Motor neuron (in vitro differentiated cells): Measurements from ENCODE around the gene C1orf21. TPM values are rescaled to one million over a fixed set of nuclear protein-coding genes. Genes with fewer than 3 reads are reported as not detected.

ENCODE experiments used
- ATAC-seq, 8 experiments: fragments of 200-7000 bp; cut with Tn5 transposase; replicated peaks in 6 of 8; 2 replicates each; pipeline ENCODE4 v1.8.0; 2021; ENCODE audit warnings: mild to moderate bottlenecking in 8 of 8, moderate library complexity in 8 of 8
- H3K27ac ChIP-seq, 2 donors: fragments of 250-450 bp; sonication (Bioruptor Pico); 2 replicates each; pipeline ENCODE4 v1.9.0; 2021; ENCODE audit warnings: antibody characterized with exemption in 2 of 2, mild to moderate bottlenecking in 2 of 2, moderate library complexity in 1 of 2
- H3K4me1 ChIP-seq, 2 donors: fragments of 250-450 bp; sonication (Bioruptor Pico); replicated peaks in 1 of 2; 2 replicates each; pipeline ENCODE4 v1.6.1; 2021; ENCODE audit warnings: antibody characterized with exemption in 2 of 2, mild to moderate bottlenecking in 2 of 2, moderate library complexity in 1 of 2
- H3K4me3 ChIP-seq, 5 donors: fragments of 250-450 bp; sonication (Bioruptor Pico); 2 replicates each; pipeline ENCODE4 v1.9.0; 2021; ENCODE audit warnings: antibody characterized with exemption in 5 of 5, mild to moderate bottlenecking in 5 of 5, moderate library complexity in 4 of 5
- WGBS, 10 experiments: fragments of 450-650 bp; shearing (Covaris generic); methylation state at CpG; one replicate each; pipeline ENCODE4 v1.0.0; 2022; 5-methylcytosine and 5-hydroxymethylcytosine counted together
- in situ Hi-C, 9 experiments: fragments of 400-800 bp; cut with MboI; loops; one replicate each; pipeline ENCODE4 v1.15.0; 2021; ENCODE audit warnings: low sequenced_read_pairs in 9 of 9, low pct_unique_long_range_greater_than_20kb in 2 of 9; ENCODE audit not compliant: unreplicated experiment in 9 of 9
- total RNA-seq, 8 experiments: library from RNA; unstranded; fragments of 300-600 nt; gene quantifications; 2 replicates each; pipeline versions ENCODE4 v1.2.3 to v1.2.4, GENCODE V29; 2022

The C1orf21 gene
- total RNA-seq, 8 experiments from 2014 or later = 0.49 to 43.9 (median 17.9) TPM

DNA sequence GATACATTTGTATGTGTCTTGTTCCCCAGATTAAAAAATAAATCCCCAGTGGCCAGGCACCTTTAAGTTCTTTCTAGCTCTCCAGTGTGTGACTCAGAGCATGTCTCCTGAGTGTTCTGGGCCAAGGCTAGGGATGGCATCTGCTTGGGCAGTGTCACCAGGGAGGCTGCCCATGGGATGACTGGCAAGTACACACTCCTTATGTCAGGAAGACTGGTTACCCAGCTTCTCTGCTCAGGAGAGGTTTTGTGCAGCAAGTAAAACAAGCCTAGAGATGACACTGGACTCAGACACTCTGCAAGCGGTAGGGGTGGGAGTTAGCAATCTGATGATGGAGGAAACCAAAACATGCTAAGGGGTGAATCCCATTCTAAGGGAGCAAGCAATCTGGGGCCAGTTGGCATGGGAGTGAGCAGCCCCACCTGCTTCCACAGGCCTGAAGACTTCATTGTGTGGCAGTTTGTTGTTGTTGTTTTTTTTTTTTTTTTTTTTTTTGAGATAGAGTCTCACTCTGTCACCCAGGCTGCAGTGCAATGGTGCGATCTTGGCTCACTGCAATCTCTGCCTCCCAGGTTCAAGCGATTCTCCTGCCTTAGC lies 230.7 kb downstream of the C1orf21 start:
- ATAC-seq = no peak
- no peak overlapping the region for H3K4me3 ChIP-seq
- in situ Hi-C loops = no loop called here
- WGBS, 10 experiments = 88 to 100% (median 100%) methylated on average over 1 to 3 of the region's 3 CpGs; no CpG with 5 or more reads in 3 of the 10 experiments
- no peak overlapping the region for H3K27ac ChIP-seq
- peaks cover 9 to 12% of the 10 kb centered on the region in 2 donors for H3K4me1 ChIP-seq

DNA sequence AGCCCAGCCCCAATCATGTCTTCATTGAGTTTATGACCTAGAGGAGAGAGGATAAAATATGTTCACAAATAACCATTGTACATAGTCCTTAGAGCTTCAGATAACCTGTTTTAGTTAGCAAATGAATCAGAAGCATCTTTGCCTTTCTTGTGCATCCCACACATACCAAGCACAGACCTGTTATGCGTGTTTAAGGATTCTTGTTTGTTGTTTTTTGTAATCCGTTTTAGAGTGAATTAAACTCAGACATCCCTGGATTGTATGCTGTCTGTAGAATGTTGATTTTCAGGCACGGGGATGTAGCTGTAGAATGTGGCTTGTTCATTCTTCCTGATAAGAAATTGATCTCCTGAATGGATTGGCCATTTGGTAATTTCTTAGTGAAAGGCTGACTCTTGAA lies 232.0 kb downstream of the C1orf21 start:
- 57 to 96% (median 92%) methylated on average over 2 to 3 of the region's 3 CpGs; no CpG with 5 or more reads in 1 of the 10 experiments for WGBS, 10 experiments
- in situ Hi-C loops = no loop called here

GRCh38 chr1:184620469-184620868 lies 233.6 kb downstream of the C1orf21 start:
- in situ Hi-C loops = no loop called here
- no peak overlapping the region for H3K27ac ChIP-seq
- no peak for ATAC-seq

More for the DNA sequence above, 232.0 kb downstream of the C1orf21 start:
- Histone ChIP-seq H3K4me1 (peaks cover 14 to 15% of the 10 kb centered on the region in 2 donors), H3K4me3 (no peak overlapping the region), H3K27ac (no peak overlapping the region)
- ATAC-seq = no peak

GRCh38 chr1:184621260-184621659 lies 234.4 kb downstream of the C1orf21 start:
- peaks cover 14 to 15% of the 10 kb centered on the region in 2 donors for H3K4me1 ChIP-seq
- in situ Hi-C loops = no loop called here
- ATAC-seq = peak in 2 of 8 experiments; percentile 63 to 72
- WGBS, 10 experiments = 0 to 100% (median 86%) methylated on average over 1 to 5 of the region's 5 CpGs
- no peak overlapping the region for H3K27ac ChIP-seq
- no peak overlapping the region for H3K4me3 ChIP-seq

More at GRCh38 chr1:184620469-184620868, 233.6 kb downstream of the C1orf21 start:
- Histone ChIP-seq H3K4me1 (peaks cover 14 to 15% of the 10 kb centered on the region in 2 donors), H3K4me3 (no peak overlapping the region)

GRCh38 chr1:184622136-184622823 lies 235.5 kb downstream of the C1orf21 start:
- in situ Hi-C loops = no loop called here
- Histone ChIP-seq H3K27ac (no peak overlapping the region), H3K4me3 (no peak overlapping the region), H3K4me1 (peaks cover 14 to 15% of the 10 kb centered on the region in 2 donors)
- peak; percentile 82 to 99 (median 97) for ATAC-seq
- WGBS, 10 experiments = 0 to 50% (median 26%) methylated on average over 1 to 7 of the region's 9 CpGs; no CpG with 5 or more reads in 1 of the 10 experiments

DNA sequence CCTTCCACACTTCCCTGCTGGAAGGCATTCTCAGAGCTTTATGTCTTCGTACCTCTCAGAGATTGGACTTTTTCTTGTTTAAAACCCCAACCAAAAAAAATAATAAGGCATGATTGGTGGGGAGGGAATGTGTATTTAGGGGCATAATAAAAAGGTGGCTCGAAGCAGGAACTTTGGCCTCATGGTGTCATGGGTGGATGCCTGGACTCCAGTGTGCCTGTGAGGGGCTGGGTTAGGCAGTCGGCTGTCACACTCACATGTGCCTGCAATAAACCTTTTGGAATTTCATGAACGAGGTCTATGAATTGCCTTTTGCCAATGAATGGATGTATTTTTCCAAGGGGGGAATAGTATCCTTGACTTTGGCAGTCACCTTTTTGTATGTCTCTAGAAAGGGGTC lies 236.6 kb downstream of the C1orf21 start:
- Histone ChIP-seq H3K27ac (no peak overlapping the region), H3K4me3 (no peak overlapping the region), H3K4me1 (peaks cover 14 to 15% of the 10 kb centered on the region in 2 donors)
- ATAC-seq = no peak
- in situ Hi-C loops = no loop called here
- WGBS, 10 experiments = 44 to 96% (median 75%) methylated on average over 1 to 4 of the region's 4 CpGs; no CpG with 5 or more reads in 1 of the 10 experiments

DNA sequence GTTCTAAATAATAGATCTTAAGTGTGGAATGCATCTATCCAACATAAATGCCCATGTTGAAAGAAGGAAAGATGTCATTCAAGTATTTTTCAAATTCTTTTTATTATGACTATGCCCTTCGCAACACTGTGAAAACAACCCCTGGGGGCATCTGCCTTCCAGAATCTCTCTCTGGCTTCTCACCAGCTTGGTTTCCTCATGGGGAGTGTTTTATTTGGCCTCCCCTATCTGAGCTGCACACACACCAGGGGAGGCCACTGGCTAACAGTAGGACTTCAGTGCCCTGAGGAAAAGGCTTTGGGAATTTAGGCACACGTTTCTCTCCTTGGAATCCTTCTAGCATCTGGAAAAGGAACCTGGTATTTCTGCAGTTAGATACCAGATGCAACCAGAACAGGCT lies 237.2 kb downstream of the C1orf21 start:
- no peak for ATAC-seq

DNA sequence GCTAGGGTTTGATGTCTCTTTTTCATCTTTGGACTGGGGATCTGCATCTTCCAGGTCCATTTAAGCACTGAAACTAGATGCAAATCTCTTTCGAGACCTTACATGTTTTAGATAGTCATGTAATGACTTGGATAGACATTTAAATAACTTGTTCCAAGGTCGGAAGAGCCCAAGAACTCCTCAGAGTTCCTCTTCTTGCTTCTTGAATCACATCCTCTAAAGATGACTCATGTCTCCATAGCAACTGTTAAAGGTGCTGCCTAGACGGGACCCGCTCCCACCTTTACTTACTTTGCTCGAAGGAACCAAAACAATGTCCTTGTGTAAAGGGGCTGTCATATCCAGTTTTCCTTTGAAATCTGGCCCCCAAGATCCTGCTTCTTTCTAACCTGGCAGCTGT lies 237.8 kb downstream of the C1orf21 start:
- WGBS, 10 experiments = 67 to 100% (median 89%) methylated on average over 1 to 5 of the region's 5 CpGs; no CpG with 5 or more reads in 2 of the 10 experiments
- in situ Hi-C loops = no loop called here
- peaks cover 15 to 17% of the 10 kb centered on the region in 2 donors for H3K4me1 ChIP-seq
- no peak overlapping the region for H3K4me3 ChIP-seq
- no peak overlapping the region for H3K27ac ChIP-seq
- no peak for ATAC-seq

More for the DNA sequence above, 237.2 kb downstream of the C1orf21 start:
- H3K4me3 ChIP-seq = no peak overlapping the region
- WGBS, 10 experiments = 30 to 100% (median 82%) methylated on average over 1 to 2 of the region's 2 CpGs; no CpG with 5 or more reads in 2 of the 10 experiments
- in situ Hi-C loops = no loop called here
- H3K4me1 ChIP-seq = peaks cover 14 to 15% of the 10 kb centered on the region in 2 donors
- H3K27ac ChIP-seq = no peak overlapping the region

DNA sequence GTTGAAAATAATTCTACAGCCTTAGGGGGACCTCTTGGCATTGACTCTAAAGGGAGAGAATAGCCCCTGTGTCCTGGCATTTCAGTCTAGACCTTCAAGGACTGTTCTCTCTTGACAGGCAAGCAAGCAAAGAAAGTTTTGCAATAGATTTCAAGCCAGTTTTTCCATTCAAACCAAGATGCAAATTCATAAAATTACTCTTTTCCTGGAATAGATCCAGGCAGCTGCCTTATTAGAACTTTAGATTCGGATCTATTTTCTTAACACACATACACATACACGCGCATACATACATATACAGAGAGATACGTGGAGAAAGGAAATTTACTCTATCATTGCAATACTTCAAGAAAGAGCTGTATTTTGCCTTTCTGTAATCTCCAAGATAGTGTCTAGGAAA lies 238.4 kb downstream of the C1orf21 start:
- H3K4me3 ChIP-seq = no peak overlapping the region
- WGBS, 10 experiments = 20 to 100% (median 92%) methylated on average over 1 to 4 of the region's 4 CpGs; no CpG with 5 or more reads in 2 of the 10 experiments
- peak in 1 of 8 experiments; percentile 3 for ATAC-seq
- in situ Hi-C loops = no loop called here
- H3K27ac ChIP-seq = no peak overlapping the region
- peaks cover 15 to 23% of the 10 kb centered on the region in 2 donors for H3K4me1 ChIP-seq

- H3K27ac ChIP-seq = no peak overlapping the region
- H3K4me3 ChIP-seq = no peak overlapping the region
- peaks cover 13 to 25% of the 10 kb centered on the region in 2 donors for H3K4me1 ChIP-seq
- in situ Hi-C loops = no loop called here
- no peak for ATAC-seq
- WGBS, 10 experiments = 40 to 100% (median 87%) methylated on average over 1 to 9 of the region's 13 CpGs; no CpG with 5 or more reads in 2 of the 10 experiments
Observed at GRCh38 chr1:184626076-184627006, 239.5 kb downstream of the C1orf21 start.

GRCh38 chr1:184627007-184627341 lies 240.1 kb downstream of the C1orf21 start:
- Histone ChIP-seq H3K4me3 (no peak overlapping the region), H3K27ac (no peak overlapping the region), H3K4me1 (peaks cover 7 to 19% of the 10 kb centered on the region in 2 donors)
- no peak for ATAC-seq
- in situ Hi-C loops = no loop called here
- WGBS, 10 experiments = 7 to 89% (median 61%) methylated on average over 1 to 3 of the region's 3 CpGs; no CpG with 5 or more reads in 2 of the 10 experiments

DNA sequence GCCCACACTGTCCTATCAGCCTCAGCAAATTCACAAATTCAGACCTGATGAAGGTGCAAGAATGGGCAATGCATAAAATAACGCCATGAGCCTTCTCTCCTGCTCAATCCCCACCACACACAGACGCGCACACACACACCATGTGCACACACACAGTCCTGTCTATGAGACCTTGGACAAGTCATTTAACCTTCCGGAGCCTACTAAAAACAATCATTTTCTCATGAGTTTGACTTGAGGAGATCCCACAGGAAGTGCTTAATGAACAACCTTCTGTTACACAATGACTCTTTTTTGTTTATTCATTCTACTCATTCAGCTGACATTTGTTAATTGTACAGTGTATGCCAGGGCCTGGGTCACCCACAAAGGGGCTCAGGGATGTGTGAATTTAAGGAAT lies 242.4 kb downstream of the C1orf21 start:
- H3K27ac ChIP-seq = no peak overlapping the region
- peaks cover 0 to 11% of the 10 kb centered on the region in 2 donors for H3K4me1 ChIP-seq
- no peak for ATAC-seq
- in situ Hi-C loops = no loop called here
- H3K4me3 ChIP-seq = no peak overlapping the region
- WGBS, 10 experiments = 89 to 100% (median 99%) methylated on average over 1 to 4 of the region's 4 CpGs; no CpG with 5 or more reads in 2 of the 10 experiments

DNA sequence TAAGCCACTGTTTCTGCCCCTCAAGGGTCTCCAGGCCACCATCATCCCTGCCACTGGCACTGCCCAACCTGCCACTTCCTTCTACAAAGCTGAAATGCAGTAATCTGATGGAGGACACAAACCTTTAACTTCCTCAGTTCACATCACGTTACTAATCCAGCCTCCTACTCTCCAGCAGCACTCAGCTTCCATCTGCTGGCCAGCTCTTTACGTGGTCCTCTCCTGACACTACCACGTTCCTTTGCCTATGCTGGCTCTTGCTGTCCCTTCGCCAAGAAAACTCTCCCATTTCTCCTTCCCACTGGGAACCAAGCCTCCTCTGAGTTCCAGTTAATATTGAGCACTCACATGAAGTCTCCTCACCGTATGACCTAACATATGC lies 243.8 kb downstream of the C1orf21 start:
- ATAC-seq = peak in 1 of 8 experiments; percentile 27
- in situ Hi-C loops = no loop called here
- H3K4me1 ChIP-seq = peaks cover 0 to 11% of the 10 kb centered on the region in 2 donors
- H3K4me3 ChIP-seq = no peak overlapping the region
- WGBS, 10 experiments = 25 to 97% (median 86%) methylated on average over 2 to 5 of the region's 5 CpGs; no CpG with 5 or more reads in 3 of the 10 experiments
- H3K27ac ChIP-seq = no peak overlapping the region
